GM12878 (cell line): Measurements from ENCODE around the gene GTPBP6. TPM values are rescaled to one million over a fixed set of nuclear protein-coding genes. Genes with fewer than 3 reads are reported as not detected.

Source experiments
- EP300 ChIP-seq, 2 experiments: fragments of 150-350 bp in 1 of 2; IDR thresholded peaks; 2 replicates each; pipeline ENCODE4 v1.6.1; 2011 to 2012; ENCODE audit warnings: low read depth in 2 of 2, low read length in 2 of 2, borderline replicate concordance in 1 of 2, improper control_type of control experiment in 1 of 2, inconsistent platforms in 1 of 2; ENCODE audit not compliant: control insufficient read depth in 1 of 2
- RAD51 ChIP-seq: fragments of 450-650 bp; IDR thresholded peaks from 2 replicates; pipeline ENCODE4 v1.6.1; 2016; ENCODE audit warnings: moderate library complexity, mild to moderate bottlenecking, inconsistent platforms
- STAT3 ChIP-seq: IDR thresholded peaks from 2 replicates; pipeline ENCODE4 v1.6.1; 2011; ENCODE audit warnings: low read depth, low read length, improper control_type of control experiment
- TCF7 ChIP-seq: IDR thresholded peaks from 2 replicates; pipeline ENCODE4 v1.6.1; 2014; ENCODE audit warnings: antibody characterized with exemption, borderline replicate concordance
- polyA plus RNA-seq, 11 experiments: library from polyadenylated mRNA; depleted of rRNA in 4 of 11; unstranded in 6 of 11; stranded (reverse) in 5 of 11; fragments of >200 nt; fragmentation: Nextera tagmentation in 4 of 11; fragmentation: Illumina TruSeq in 1 of 11; extraction: Ambion mirVana in 4 of 11; extraction: Trizol in 1 of 11; gene quantifications; 1 replicate in 1 of 11; 2 replicates in 10 of 11; pipeline versions ENCODE4 v1.2.1 to v1.2.3, GENCODE V29; 2011 to 2016; ENCODE audit warnings: inconsistent platforms in 2 of 11, missing spikeins in 2 of 11, low read depth in 1 of 11
- total RNA-seq, 4 experiments: library from RNA; depleted of rRNA in 3 of 4; stranded (reverse); fragments of >200 nt in 3 of 4; fragmentation: Illumina TruSeq in 1 of 4; extraction: Trizol in 1 of 4; gene quantifications; 2 replicates each; pipeline versions ENCODE4 v1.2.1 to v1.2.3, GENCODE V29; 2013 to 2021
- TF ChIP-seq, protein P1 (sequence below): fragments of 150-350 bp; IDR thresholded peaks from 2 replicates; pipeline ENCODE4 v1.6.1; 2016; ENCODE audit warnings: low read depth, low read length
- TF ChIP-seq, protein P2 (sequence below): fragments of 450-650 bp; IDR thresholded peaks from 2 replicates; pipeline ENCODE4 v1.6.1; 2018; ENCODE audit warnings: mild to moderate bottlenecking, low read depth, moderate library complexity; ENCODE audit not compliant: partially characterized antibody
- TF ChIP-seq, protein P3 (sequence below): fragments of 450-650 bp; IDR thresholded peaks from 2 replicates; pipeline ENCODE4 v1.6.1; 2016; ENCODE audit warnings: mild to moderate bottlenecking

GTPBP6 gene
- total and polyA plus RNA-seq, 10 of the 15 experiments (the other 5 are each of a cell fraction or from before 2014, with no cell fraction given) = 0.31 to 71.0 (median 21.1) TPM

DNA sequence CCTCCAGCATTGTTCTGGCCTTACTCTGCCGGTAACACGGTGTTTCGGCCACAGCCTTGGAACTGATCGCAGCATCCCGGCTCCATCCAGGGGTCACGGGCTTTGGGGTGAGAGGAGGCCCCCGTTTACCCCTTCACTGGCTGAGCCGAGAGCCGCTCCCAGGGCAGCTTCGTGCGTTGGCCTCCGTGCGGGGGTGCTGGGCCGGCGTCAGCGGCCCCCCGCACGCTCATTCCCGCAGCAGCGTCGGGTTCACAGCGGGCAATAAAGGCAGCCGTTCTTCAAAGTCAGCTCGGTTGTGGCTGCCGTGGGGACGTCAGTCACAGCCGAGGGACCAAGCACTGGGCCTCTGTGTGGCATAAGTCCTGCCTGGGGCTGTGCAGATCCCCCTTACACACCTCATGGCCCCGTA lies 62.7 kb downstream of the GTPBP6 start (continued):
- TF ChIP-seq, protein P1, sequence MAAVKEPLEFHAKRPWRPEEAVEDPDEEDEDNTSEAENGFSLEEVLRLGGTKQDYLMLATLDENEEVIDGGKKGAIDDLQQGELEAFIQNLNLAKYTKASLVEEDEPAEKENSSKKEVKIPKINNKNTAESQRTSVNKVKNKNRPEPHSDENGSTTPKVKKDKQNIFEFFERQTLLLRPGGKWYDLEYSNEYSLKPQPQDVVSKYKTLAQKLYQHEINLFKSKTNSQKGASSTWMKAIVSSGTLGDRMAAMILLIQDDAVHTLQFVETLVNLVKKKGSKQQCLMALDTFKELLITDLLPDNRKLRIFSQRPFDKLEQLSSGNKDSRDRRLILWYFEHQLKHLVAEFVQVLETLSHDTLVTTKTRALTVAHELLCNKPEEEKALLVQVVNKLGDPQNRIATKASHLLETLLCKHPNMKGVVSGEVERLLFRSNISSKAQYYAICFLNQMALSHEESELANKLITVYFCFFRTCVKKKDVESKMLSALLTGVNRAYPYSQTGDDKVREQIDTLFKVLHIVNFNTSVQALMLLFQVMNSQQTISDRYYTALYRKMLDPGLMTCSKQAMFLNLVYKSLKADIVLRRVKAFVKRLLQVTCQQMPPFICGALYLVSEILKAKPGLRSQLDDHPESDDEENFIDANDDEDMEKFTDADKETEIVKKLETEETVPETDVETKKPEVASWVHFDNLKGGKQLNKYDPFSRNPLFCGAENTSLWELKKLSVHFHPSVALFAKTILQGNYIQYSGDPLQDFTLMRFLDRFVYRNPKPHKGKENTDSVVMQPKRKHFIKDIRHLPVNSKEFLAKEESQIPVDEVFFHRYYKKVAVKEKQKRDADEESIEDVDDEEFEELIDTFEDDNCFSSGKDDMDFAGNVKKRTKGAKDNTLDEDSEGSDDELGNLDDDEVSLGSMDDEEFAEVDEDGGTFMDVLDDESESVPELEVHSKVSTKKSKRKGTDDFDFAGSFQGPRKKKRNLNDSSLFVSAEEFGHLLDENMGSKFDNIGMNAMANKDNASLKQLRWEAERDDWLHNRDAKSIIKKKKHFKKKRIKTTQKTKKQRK = no peak
- no peak for TF ChIP-seq RAD51
- no peak for TF ChIP-seq EP300 (IDR thresholded peaks at IDR 0.05; ENCODE audit: borderline replicate concordance in 1 of 2, control insufficient read depth in 1 of 2, low read depth in 2 of 2, low read length in 2 of 2)
- TF ChIP-seq, protein P2, sequence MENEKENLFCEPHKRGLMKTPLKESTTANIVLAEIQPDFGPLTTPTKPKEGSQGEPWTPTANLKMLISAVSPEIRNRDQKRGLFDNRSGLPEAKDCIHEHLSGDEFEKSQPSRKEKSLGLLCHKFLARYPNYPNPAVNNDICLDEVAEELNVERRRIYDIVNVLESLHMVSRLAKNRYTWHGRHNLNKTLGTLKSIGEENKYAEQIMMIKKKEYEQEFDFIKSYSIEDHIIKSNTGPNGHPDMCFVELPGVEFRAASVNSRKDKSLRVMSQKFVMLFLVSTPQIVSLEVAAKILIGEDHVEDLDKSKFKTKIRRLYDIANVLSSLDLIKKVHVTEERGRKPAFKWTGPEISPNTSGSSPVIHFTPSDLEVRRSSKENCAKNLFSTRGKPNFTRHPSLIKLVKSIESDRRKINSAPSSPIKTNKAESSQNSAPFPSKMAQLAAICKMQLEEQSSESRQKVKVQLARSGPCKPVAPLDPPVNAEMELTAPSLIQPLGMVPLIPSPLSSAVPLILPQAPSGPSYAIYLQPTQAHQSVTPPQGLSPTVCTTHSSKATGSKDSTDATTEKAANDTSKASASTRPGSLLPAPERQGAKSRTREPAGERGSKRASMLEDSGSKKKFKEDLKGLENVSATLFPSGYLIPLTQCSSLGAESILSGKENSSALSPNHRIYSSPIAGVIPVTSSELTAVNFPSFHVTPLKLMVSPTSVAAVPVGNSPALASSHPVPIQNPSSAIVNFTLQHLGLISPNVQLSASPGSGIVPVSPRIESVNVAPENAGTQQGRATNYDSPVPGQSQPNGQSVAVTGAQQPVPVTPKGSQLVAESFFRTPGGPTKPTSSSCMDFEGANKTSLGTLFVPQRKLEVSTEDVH = no peak
- TF ChIP-seq, protein P3, sequence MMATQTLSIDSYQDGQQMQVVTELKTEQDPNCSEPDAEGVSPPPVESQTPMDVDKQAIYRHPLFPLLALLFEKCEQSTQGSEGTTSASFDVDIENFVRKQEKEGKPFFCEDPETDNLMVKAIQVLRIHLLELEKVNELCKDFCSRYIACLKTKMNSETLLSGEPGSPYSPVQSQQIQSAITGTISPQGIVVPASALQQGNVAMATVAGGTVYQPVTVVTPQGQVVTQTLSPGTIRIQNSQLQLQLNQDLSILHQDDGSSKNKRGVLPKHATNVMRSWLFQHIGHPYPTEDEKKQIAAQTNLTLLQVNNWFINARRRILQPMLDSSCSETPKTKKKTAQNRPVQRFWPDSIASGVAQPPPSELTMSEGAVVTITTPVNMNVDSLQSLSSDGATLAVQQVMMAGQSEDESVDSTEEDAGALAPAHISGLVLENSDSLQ = no peak
- no peak for TF ChIP-seq TCF7
- no peak for TF ChIP-seq STAT3

Other genes starting within 250 kb of the GTPBP6 start
- gene PLCXD1, start 37.4 kb downstream of the GTPBP6 start, total RNA-seq (2014; rRNA removed) = 23.6 and 28.8 TPM in 2 replicates
- gene PLCXD1, start 37.4 kb downstream of the GTPBP6 start, total RNA-seq (2014; rRNA removed; fragmentation: Illumina TruSeq; extraction: Trizol) = 12.2 and 14.8 TPM in 2 replicates
- 27.5 and 28.6 TPM in 2 replicates for gene PLCXD1, start 37.4 kb downstream of the GTPBP6 start, total RNA-seq (2021)
- gene PLCXD1, start 37.4 kb downstream of the GTPBP6 start, polyA plus RNA-seq (2011; rRNA removed) = 24.7 and 49.7 TPM in 2 replicates
- 12.5 and 21.2 TPM in 2 replicates for gene PLCXD1, start 37.4 kb downstream of the GTPBP6 start, polyA plus RNA-seq (2014; fragmentation: Illumina TruSeq; extraction: Trizol)
- gene PLCXD1, start 37.4 kb downstream of the GTPBP6 start, polyA plus RNA-seq (2014; fragmentation: Nextera tagmentation; extraction: Ambion mirVana) = 1 to 10 TPM; 2.4 to 3.4 TPM
- gene PLCXD1, start 37.4 kb downstream of the GTPBP6 start, polyA plus RNA-seq (2014; rRNA removed) = 49.7 and 49.8 TPM in 2 replicates
- 10 to 100 TPM; 11.2 to 11.6 TPM for gene PLCXD1, start 37.4 kb downstream of the GTPBP6 start, polyA plus RNA-seq (2016; fragmentation: Nextera tagmentation; extraction: Ambion mirVana)
- gene PPP2R3B, start 68.1 kb upstream of the GTPBP6 start, total RNA-seq (2014; rRNA removed) = 23.9 and 30.7 TPM in 2 replicates
- 9.7 and 10.7 TPM in 2 replicates for gene PPP2R3B, start 68.1 kb upstream of the GTPBP6 start, total RNA-seq (2014; rRNA removed; fragmentation: Illumina TruSeq; extraction: Trizol)
- 26.5 and 34.3 TPM in 2 replicates for gene PPP2R3B, start 68.1 kb upstream of the GTPBP6 start, total RNA-seq (2021)
- 2.7 and 4.6 TPM in 2 replicates for gene PPP2R3B, start 68.1 kb upstream of the GTPBP6 start, polyA plus RNA-seq (2011; rRNA removed)
- 1.3 and 5.9 TPM in 2 replicates for gene PPP2R3B, start 68.1 kb upstream of the GTPBP6 start, polyA plus RNA-seq (2014; fragmentation: Illumina TruSeq; extraction: Trizol)
- gene PPP2R3B, start 68.1 kb upstream of the GTPBP6 start, polyA plus RNA-seq (2014; fragmentation: Nextera tagmentation; extraction: Ambion mirVana) = under 1 TPM in 1 of 2 experiments, not detected in 1; 0.11 TPM
- gene PPP2R3B, start 68.1 kb upstream of the GTPBP6 start, polyA plus RNA-seq (2014; rRNA removed) = 27.8 and 34.8 TPM in 2 replicates
- 10 to 100 TPM in 1 of 2 experiments, 1 to 10 TPM in 1; 3.3 to 11.3 TPM for gene PPP2R3B, start 68.1 kb upstream of the GTPBP6 start, polyA plus RNA-seq (2016; fragmentation: Nextera tagmentation; extraction: Ambion mirVana)